Spleen (tissue), 7 donors: ENCODE data around the gene ZNF385B.

Experiments used
- POLR2A ChIP-seq, 3 donors: fragments of 450-650 bp; IDR thresholded peaks; one replicate each; pipeline ENCODE4 v1.5.1; 2017; ENCODE audit warnings: antibody characterized with exemption in 3 of 3, mild to moderate bottlenecking in 1 of 3
- TF ChIP-seq, protein P1 (sequence below), 11 experiments: fragments of 200-600 bp in 7 of 11; fragments of 450-650 bp in 4 of 11; sonication (generic) in 4 of 11; IDR thresholded peaks in 8 of 11; conservative IDR thresholded peaks in 3 of 11; 1 replicate in 7 of 11; 2 replicates in 4 of 11; pipeline versions ENCODE4 v1.4.0 to v1.8.0; 2016 to 2021; ENCODE audit warnings: antibody characterized with exemption in 11 of 11, inconsistent platforms in 4 of 11, mild to moderate bottlenecking in 1 of 11
- donor health status: DM: no; HTN: no; CAD: no; lungs with moderate emphysema.
- donor health status: DM: no; HTN: no; CAD: no.
- donor health status: DM: no; HTN: no; CAD: no.

DNA sequence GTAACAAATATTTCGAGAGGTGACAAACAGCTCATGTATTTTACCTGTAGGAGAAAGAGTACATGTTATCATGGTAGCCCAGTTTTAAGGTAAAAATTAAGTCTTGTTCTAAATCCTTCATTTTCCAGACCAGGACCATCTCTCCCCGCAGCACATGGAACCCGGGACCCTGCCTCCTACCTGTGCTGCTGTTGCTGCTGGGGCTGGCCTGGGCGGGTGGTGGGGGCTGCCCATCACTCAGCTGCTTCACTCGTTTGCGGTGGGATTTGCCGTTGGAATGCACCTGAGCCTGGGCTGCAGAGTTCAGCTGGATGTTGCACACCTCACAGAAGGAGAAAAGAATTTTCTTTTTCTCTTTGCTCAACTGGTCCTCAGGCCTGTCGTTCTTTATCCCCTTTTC is 92.1 kb downstream of the ZNF385B start:
- TF ChIP-seq, protein P1, sequence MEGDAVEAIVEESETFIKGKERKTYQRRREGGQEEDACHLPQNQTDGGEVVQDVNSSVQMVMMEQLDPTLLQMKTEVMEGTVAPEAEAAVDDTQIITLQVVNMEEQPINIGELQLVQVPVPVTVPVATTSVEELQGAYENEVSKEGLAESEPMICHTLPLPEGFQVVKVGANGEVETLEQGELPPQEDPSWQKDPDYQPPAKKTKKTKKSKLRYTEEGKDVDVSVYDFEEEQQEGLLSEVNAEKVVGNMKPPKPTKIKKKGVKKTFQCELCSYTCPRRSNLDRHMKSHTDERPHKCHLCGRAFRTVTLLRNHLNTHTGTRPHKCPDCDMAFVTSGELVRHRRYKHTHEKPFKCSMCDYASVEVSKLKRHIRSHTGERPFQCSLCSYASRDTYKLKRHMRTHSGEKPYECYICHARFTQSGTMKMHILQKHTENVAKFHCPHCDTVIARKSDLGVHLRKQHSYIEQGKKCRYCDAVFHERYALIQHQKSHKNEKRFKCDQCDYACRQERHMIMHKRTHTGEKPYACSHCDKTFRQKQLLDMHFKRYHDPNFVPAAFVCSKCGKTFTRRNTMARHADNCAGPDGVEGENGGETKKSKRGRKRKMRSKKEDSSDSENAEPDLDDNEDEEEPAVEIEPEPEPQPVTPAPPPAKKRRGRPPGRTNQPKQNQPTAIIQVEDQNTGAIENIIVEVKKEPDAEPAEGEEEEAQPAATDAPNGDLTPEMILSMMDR (IDR thresholded peaks at IDR 0.05 in 8 of 11, conservative IDR thresholded peaks at IDR 0.05 in 3 of 11): no peak
- no peak for TF ChIP-seq POLR2A (IDR thresholded peaks at IDR 0.05)
